Sigmoid colon (tissue), 7 donors: ENCODE measurements around the gene NPHP4. TPM values are rescaled to one million over a fixed set of nuclear protein-coding genes. Genes with fewer than 3 reads are reported as not detected.

Experiments
- DNase-seq: peaks from one replicate; pipeline ENCODE4 v3.0.0-alpha.2; 2019
- H3K27ac ChIP-seq, 4 donors: fragments of 200-600 bp; sonication (generic); one replicate each; pipeline ENCODE4 v1.5.1; 2016 to 2019; ENCODE audit warnings: mild to moderate bottlenecking in 1 of 4
- H3K27me3 ChIP-seq, 3 donors: fragments of 200-600 bp; sonication (generic); one replicate each; pipeline ENCODE4 v1.5.1; 2019; ENCODE audit warnings: mild to moderate bottlenecking in 1 of 3
- H3K36me3 ChIP-seq, 4 donors: fragments of 200-600 bp; sonication (generic); one replicate each; pipeline ENCODE4 v1.5.1; 2016 to 2019
- H3K4me1 ChIP-seq, 4 donors: fragments of 200-600 bp; sonication (generic); one replicate each; pipeline ENCODE4 v1.5.1; 2017 to 2019
- H3K4me3 ChIP-seq, 4 donors: fragments of 200-600 bp; sonication (generic); one replicate each; pipeline ENCODE4 v1.5.1; 2017 to 2019; ENCODE audit warnings: mild to moderate bottlenecking in 2 of 4, moderate library complexity in 1 of 4
- H3K9me3 ChIP-seq, 4 donors: fragments of 200-600 bp in 3 of 4; sonication (generic) in 3 of 4; one replicate each; pipeline versions ENCODE4 v1.5.1 to v1.6.1; 2013 to 2019
- EP300 ChIP-seq, 4 donors: sonication (generic); formaldehyde crosslinking; IDR thresholded peaks; one replicate each; pipeline ENCODE4 v1.6.1; 2017; ENCODE audit warnings: antibody characterized with exemption in 4 of 4
- POLR2A ChIP-seq, 2 donors: fragments of 450-650 bp; IDR thresholded peaks; one replicate each; pipeline ENCODE4 v1.6.1; 2016; ENCODE audit warnings: antibody characterized with exemption in 2 of 2, mild to moderate bottlenecking in 2 of 2, moderate library complexity in 2 of 2
- POLR2AphosphoS5 ChIP-seq, 4 donors: sonication (generic); formaldehyde crosslinking; IDR thresholded peaks; one replicate each; pipeline ENCODE4 v1.6.1; 2017; ENCODE audit warnings: antibody characterized with exemption in 4 of 4
- WGBS, 2 donors: extraction: QIAGEN DNeasy Blood & Tissue Kit; methylation state at CpG; one replicate each; pipeline ENCODE4 v1.1.7; 2013; 5-methylcytosine and 5-hydroxymethylcytosine counted together
- intact Hi-C: fragments of 100-400 bp; cut with DNase I; formaldehyde crosslinking; loops from one replicate; pipeline ENCODE4 v1.15.1; 2023
- polyA plus RNA-seq, 3 donors: library from polyadenylated mRNA; stranded (reverse); fragments of 200-250 nt; gene quantifications; one replicate each; pipeline ENCODE4 v1.2.3, GENCODE V29; 2013
- total RNA-seq, 4 donors: library from RNA; depleted of rRNA; stranded (reverse); fragments of >200 nt; gene quantifications; one replicate each; pipeline ENCODE4 v1.1.0, GENCODE V29; 2016
- TF ChIP-seq, protein P1 (sequence below), 4 experiments: fragments of 450-650 bp in 3 of 4; fragments of 200-600 bp in 1 of 4; IDR thresholded peaks; one replicate each; pipeline ENCODE4 v1.5.1; 2016 to 2019; ENCODE audit warnings: antibody characterized with exemption in 4 of 4, mild to moderate bottlenecking in 3 of 4, moderate library complexity in 2 of 4
- donor health status: healthy with polysubstance abuse.
- donor health status: Bipolar disorder and iron deficiency.
- donor health status: healthy.

Gene NPHP4
- total and polyA plus RNA-seq, 7 donors: 0.60 to 12.2 (median 5.7) TPM

DNA sequence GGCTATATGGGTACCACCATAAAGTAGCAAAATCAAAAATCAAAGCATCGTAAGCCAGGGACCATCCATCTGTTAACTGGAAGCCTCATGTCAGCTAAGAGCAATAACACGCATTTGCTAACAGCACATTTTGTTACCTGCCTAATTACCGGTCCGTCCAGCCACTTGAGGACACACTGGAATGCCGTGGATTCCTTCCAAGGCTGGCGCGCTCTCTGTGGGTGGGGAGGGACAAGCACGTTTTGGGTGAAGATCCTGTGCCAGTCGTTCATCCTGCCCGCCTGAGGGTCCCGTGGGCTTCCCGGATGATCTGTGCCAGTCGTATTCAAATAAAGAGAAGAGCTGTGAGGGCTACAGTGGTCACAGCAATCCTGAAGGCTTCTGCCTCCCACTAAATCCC is 6.2 kb downstream of the NPHP4 start:
- Histone ChIP-seq H3K27ac (no peak overlapping the region), H3K4me1 (peaks cover 0 to 8% (median 7%) of the 10 kb centered on the region in 4 donors), H3K27me3 (no peaks in the 10 kb centered on the region), H3K9me3 (no peaks in the 10 kb centered on the region), H3K4me3 (no peak overlapping the region), H3K36me3 (peaks cover 0 to 25% (median 0%) of the 10 kb centered on the region in 4 donors)
- intact Hi-C loops: no loop called here
- 95 to 96% methylated on average over 13 of the region's 13 CpGs for WGBS, 2 donors
- TF ChIP-seq, protein P1, sequence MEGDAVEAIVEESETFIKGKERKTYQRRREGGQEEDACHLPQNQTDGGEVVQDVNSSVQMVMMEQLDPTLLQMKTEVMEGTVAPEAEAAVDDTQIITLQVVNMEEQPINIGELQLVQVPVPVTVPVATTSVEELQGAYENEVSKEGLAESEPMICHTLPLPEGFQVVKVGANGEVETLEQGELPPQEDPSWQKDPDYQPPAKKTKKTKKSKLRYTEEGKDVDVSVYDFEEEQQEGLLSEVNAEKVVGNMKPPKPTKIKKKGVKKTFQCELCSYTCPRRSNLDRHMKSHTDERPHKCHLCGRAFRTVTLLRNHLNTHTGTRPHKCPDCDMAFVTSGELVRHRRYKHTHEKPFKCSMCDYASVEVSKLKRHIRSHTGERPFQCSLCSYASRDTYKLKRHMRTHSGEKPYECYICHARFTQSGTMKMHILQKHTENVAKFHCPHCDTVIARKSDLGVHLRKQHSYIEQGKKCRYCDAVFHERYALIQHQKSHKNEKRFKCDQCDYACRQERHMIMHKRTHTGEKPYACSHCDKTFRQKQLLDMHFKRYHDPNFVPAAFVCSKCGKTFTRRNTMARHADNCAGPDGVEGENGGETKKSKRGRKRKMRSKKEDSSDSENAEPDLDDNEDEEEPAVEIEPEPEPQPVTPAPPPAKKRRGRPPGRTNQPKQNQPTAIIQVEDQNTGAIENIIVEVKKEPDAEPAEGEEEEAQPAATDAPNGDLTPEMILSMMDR (IDR thresholded peaks at IDR 0.05): no peak
- TF ChIP-seq POLR2AphosphoS5 (IDR thresholded peaks at IDR 0.05) (no peak), POLR2A (IDR thresholded peaks at IDR 0.05) (no peak), EP300 (IDR thresholded peaks at IDR 0.05) (no peak)
- DNase-seq: no peak

- Histone ChIP-seq H3K9me3 (no peaks in the 10 kb centered on the region), H3K27ac (no peak overlapping the region), H3K4me1 (peaks cover 0 to 7% (median 3%) of the 10 kb centered on the region in 4 donors), H3K4me3 (no peak overlapping the region), H3K36me3 (peaks cover 0 to 25% (median 0%) of the 10 kb centered on the region in 4 donors), H3K27me3 (no peaks in the 10 kb centered on the region)
- intact Hi-C loops: no loop called here
- 91 to 96% methylated on average over 11 of the region's 11 CpGs for WGBS, 2 donors
- TF ChIP-seq POLR2AphosphoS5 (IDR thresholded peaks at IDR 0.05) (no peak), POLR2A (IDR thresholded peaks at IDR 0.05) (no peak), EP300 (IDR thresholded peaks at IDR 0.05) (no peak)
- TF ChIP-seq, protein P1 (IDR thresholded peaks at IDR 0.05): no peak
- no peak for DNase-seq
Measured at GRCh38 chr1:5985250-5985649, 7.0 kb downstream of the NPHP4 start.

DNA sequence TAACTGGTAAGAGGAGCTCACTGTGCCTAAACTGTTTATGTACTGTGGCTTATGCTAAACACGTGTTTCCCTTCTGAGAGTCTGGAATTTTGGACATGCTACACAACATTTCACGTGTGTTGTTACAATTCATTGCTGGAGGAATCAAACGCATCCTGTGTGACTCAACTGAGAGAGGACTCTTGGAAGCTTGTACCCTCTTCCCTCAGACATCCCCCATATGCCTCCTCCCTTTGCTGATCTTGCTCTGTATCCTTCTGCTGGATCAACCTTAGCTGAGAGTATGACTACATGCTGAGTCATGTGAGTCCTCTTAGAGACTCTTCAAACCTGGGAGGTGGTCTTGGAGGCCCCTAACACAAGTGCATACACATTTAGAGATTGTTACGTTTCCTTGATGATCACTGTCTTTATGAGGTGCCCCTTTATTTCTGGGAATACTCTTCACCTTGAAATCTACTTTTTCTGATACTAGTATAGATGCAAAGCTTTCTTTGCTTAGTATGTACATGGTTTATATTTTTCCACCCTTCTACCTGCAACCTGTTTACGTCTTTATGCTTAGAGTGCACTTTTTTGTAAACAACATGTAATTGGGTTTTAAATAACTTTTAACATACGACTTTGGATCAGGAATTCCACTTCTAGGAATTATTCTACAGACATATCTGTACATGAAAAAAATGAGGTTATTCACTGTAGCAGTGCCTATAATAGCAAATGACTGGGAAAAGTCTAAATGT is 8.7 kb downstream of the NPHP4 start:
- Histone ChIP-seq H3K4me3 (no peak overlapping the region), H3K36me3 (peaks cover 0 to 25% (median 0%) of the 10 kb centered on the region in 4 donors), H3K4me1 (peaks cover 0 to 7% (median 3%) of the 10 kb centered on the region in 4 donors), H3K9me3 (no peaks in the 10 kb centered on the region), H3K27me3 (no peaks in the 10 kb centered on the region), H3K27ac (no peak overlapping the region)
- no peak for DNase-seq
- intact Hi-C loops: no loop called here
- 89% methylated on average over 6 of the region's 6 CpGs for WGBS, 2 donors
- TF ChIP-seq EP300 (IDR thresholded peaks at IDR 0.05): no peak
- TF ChIP-seq POLR2A (IDR thresholded peaks at IDR 0.05): no peak
- no peak for TF ChIP-seq POLR2AphosphoS5 (IDR thresholded peaks at IDR 0.05)
- TF ChIP-seq, protein P1 (IDR thresholded peaks at IDR 0.05): no peak

DNA sequence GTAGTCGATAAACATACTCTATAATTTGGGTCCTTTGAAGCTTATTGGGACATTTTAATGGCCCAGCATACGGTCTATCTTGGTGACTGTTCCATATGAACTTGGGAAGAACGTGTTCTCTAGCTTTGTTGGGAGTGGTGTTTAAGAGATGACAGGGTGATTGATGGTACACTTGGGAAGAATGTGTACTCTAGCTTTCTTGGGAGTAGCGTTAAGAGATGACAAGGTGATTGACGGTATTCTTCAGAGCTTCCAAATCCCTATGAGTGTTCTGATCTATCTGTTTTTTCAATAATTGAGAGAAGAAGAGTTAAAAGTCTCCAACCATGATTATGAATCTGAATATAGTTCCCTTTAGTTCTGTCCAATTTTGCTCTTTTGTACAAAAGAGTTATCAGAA is 9.4 kb downstream of the NPHP4 start:
- Histone ChIP-seq H3K27ac (no peak overlapping the region), H3K9me3 (no peaks in the 10 kb centered on the region), H3K4me1 (peaks cover 0 to 7% (median 3%) of the 10 kb centered on the region in 4 donors), H3K27me3 (no peaks in the 10 kb centered on the region), H3K4me3 (no peak overlapping the region), H3K36me3 (peaks cover 0 to 25% (median 0%) of the 10 kb centered on the region in 4 donors)
- 77 to 80% methylated on average over 5 of the region's 5 CpGs for WGBS, 2 donors
- intact Hi-C loops: no loop called here
- TF ChIP-seq POLR2AphosphoS5 (IDR thresholded peaks at IDR 0.05): no peak
- TF ChIP-seq, protein P1 (IDR thresholded peaks at IDR 0.05): no peak
- TF ChIP-seq POLR2A (IDR thresholded peaks at IDR 0.05): no peak
- DNase-seq: no peak
